RWPE2 (cell line): ENCODE results near the gene TMEM222.

Experiments used
- ATAC-seq: fragments of 200-7000 bp; cut with Tn5 transposase; 3 replicates; pipeline ENCODE4 v1.9.1; 2021; ENCODE audit warnings: low read depth
- DNase-seq: peaks from one replicate; pipeline ENCODE4 v3.0.0-alpha.2; 2020; ENCODE audit warnings: low spot score
- H3K27ac ChIP-seq: fragments of 450-650 bp; 2 replicates; pipeline ENCODE4 v1.5.1; 2017; ENCODE audit warnings: mild to moderate bottlenecking; ENCODE audit not compliant: poor library complexity, severe bottlenecking
- H3K27me3 ChIP-seq: fragments of 250-450 bp; sonication (Bioruptor Pico); 2 replicates; pipeline ENCODE4 v1.5.1; 2021; ENCODE audit warnings: mild to moderate bottlenecking, moderate library complexity; ENCODE audit not compliant: insufficient read depth, poor library complexity, severe bottlenecking
- H3K36me3 ChIP-seq: fragments of 250-450 bp; sonication (Bioruptor Pico); 2 replicates; pipeline ENCODE4 v1.5.1; 2020; ENCODE audit warnings: low read depth, mild to moderate bottlenecking, moderate library complexity
- H3K4me1 ChIP-seq: fragments of 250-450 bp; sonication (Bioruptor Pico); 2 replicates; pipeline ENCODE4 v1.5.1; 2021; ENCODE audit warnings: mild to moderate bottlenecking, moderate library complexity; ENCODE audit not compliant: insufficient read depth, poor library complexity, severe bottlenecking
- H3K4me3 ChIP-seq: fragments of 250-450 bp; sonication (Bioruptor Pico); 2 replicates; pipeline ENCODE4 v1.5.1; 2021; ENCODE audit warnings: mild to moderate bottlenecking, moderate library complexity; ENCODE audit not compliant: severe bottlenecking
- H3K9me3 ChIP-seq: fragments of 250-450 bp; sonication (Bioruptor Pico); 2 replicates; pipeline ENCODE4 v1.5.1; 2021; ENCODE audit warnings: mild to moderate bottlenecking, moderate library complexity; ENCODE audit not compliant: severe bottlenecking
- TF ChIP-seq, protein P1 (sequence below): fragments of 450-650 bp; IDR thresholded peaks from one replicate; pipeline ENCODE4 v1.5.1; 2017; ENCODE audit warnings: mild to moderate bottlenecking, moderate library complexity; ENCODE audit not compliant: poor library complexity, severe bottlenecking

Gene TMEM222

DNA sequence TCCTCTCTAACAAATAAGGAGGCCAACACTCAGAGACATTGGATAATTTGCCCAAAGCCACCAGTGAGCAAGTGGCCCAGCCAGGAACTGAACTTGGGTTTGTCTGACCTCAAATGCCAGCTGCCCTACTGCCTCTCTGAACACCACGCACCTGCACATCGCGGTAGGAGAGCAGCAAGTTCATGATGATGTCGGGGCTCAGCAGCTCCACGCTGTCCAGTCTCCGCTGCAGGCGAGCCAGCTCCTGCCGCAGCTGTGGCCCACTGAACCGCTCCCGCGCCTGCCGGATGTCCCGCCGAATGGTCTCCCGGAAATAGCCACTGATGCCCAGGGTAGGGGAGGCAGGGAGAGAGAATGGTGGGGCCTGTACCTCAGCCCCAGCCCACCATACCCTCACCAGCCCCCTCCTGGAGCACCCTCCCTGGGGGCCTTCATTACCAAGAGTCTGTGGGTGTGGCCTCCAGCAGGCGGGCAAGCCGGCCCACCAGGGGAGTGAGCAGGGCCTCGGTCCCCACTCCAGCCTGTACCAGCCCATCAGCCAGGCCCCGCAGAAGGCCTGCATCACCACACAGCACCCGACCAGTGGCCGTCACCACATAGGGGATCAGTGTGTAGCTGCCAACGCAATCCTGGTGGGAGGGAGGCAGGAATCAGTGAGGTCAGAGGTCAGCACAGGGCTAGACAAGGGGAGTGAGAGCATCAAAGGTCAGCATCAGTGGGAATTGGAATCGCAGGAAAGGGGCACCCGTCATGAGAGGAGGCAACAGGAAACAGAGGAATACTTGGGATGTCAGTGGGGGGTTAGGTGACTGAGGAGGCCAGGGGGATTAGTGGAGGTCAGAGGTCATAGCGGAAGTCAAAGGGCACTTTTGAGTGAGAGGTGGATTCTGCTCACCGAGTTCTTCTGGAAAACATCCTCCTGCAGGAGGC lies 42.1 kb downstream of the TMEM222 start:
- H3K27me3 ChIP-seq = no peaks in the 10 kb centered on the region
- DNase-seq (no peak), ATAC-seq (no peak)
- TF ChIP-seq, protein P1, sequence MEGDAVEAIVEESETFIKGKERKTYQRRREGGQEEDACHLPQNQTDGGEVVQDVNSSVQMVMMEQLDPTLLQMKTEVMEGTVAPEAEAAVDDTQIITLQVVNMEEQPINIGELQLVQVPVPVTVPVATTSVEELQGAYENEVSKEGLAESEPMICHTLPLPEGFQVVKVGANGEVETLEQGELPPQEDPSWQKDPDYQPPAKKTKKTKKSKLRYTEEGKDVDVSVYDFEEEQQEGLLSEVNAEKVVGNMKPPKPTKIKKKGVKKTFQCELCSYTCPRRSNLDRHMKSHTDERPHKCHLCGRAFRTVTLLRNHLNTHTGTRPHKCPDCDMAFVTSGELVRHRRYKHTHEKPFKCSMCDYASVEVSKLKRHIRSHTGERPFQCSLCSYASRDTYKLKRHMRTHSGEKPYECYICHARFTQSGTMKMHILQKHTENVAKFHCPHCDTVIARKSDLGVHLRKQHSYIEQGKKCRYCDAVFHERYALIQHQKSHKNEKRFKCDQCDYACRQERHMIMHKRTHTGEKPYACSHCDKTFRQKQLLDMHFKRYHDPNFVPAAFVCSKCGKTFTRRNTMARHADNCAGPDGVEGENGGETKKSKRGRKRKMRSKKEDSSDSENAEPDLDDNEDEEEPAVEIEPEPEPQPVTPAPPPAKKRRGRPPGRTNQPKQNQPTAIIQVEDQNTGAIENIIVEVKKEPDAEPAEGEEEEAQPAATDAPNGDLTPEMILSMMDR = no peak
- H3K9me3 ChIP-seq = no peaks in the 10 kb centered on the region
- no peak overlapping the region for H3K4me3 ChIP-seq
- peaks cover 24% of the 10 kb centered on the region for H3K36me3 ChIP-seq
- peak overlapping the region; percentile 91 for H3K27ac ChIP-seq
- H3K4me1 ChIP-seq = peaks cover 6% of the 10 kb centered on the region

DNA sequence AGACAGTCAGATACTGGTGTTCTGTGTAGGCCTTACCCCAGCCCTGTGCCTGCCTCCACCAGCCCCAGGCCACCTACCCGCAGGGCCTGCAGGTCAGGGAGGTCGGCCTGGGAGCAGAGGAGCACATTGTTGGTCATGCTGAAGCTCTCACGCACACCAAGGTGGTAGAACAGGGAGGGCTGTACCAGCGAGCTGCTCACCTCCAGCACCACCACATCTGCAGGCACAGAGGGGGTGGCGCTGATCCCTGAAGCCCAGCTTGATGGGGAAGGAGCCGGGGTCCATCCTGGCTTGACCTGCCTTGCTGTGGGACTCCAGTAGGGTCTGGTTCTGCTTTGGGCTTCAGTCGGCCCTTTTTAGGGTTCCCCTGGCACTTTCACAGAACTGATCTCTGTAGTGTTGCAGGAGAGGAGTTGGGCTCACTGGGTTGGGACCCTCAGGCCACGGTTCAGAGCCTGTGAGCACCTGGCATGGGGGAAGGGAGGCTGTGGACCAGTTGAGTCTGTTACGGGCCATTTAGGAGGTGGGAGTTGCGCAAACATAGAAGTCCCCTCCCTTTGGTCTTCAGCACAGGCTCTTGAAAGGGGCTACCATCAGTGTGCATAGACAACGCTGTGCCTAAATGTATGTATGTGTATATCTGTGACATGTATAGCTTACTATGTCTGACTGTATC lies 42.9 kb downstream of the TMEM222 start:
- H3K27me3 ChIP-seq = no peaks in the 10 kb centered on the region
- TF ChIP-seq, protein P1 = no peak
- H3K9me3 ChIP-seq = no peaks in the 10 kb centered on the region
- peaks cover 24% of the 10 kb centered on the region for H3K36me3 ChIP-seq
- no peak for ATAC-seq
- peaks cover 6% of the 10 kb centered on the region for H3K4me1 ChIP-seq
- peak overlapping the region; percentile 91 for H3K27ac ChIP-seq
- H3K4me3 ChIP-seq = peak overlapping the region; percentile 82
- DNase-seq = no peak

DNA sequence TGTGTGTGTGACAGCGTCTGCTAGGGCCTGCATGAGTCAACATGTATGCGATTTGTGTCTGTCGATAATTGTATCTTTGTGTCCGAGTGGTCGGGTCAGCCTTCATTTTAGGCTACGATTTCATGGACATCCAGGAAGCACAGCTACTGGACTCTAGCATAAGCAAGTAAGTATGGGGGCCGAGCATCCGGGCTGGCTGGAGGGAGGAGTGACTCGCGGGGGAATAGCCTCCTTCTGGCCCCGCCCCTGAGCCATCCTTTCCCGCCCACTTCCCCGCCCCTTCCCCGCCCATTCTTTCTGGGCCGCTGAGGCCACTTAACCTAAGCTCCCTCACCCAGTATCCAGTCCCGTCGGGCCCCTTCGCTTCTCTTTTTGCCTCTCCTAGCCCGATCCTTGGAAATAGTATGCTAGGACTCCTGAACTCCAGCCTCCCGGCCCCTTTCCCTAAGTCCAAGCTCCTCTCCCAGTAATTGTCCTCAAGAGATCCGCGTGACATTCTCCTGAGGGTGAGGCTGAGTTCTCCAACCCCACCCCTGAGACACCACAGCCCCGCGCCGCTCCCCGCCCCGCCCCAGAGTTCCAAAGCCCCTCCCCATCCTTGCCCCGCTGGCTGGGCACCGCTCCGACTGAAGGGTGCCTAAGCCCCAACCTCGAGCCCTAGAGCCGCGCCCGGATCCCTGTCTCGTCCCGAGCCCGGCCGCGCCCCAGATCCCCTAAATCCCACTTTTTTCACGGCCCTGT lies 43.6 kb downstream of the TMEM222 start:
- DNase-seq (peak; percentile 90), ATAC-seq (peak; percentile 73)
- Histone ChIP-seq H3K27ac (peak overlapping the region; percentile 91), H3K27me3 (no peaks in the 10 kb centered on the region), H3K4me1 (peaks cover 6% of the 10 kb centered on the region), H3K36me3 (peaks cover 24% of the 10 kb centered on the region), H3K9me3 (no peaks in the 10 kb centered on the region), H3K4me3 (peak overlapping the region; percentile 82)
- TF ChIP-seq, protein P1 = no peak

DNA sequence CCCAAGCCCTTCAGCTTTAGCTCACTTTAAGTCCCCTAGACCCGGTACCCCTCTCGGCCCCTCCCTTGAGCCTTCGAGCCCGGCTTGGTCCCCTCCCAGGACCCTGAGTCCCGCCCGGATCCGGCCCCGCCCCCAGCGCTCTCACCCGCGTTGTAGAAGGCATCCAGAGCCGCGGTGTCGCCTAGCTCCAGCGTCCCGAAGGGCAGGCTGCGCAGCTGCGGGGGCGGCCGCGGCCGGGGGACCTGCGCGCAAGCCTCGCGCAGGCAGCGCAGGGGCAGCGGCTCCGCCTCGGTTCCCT lies 44.1 kb downstream of the TMEM222 start:
- Histone ChIP-seq H3K4me1 (peaks cover 6% of the 10 kb centered on the region), H3K27me3 (no peaks in the 10 kb centered on the region), H3K4me3 (peak overlapping the region; percentile 82), H3K36me3 (peaks cover 22% of the 10 kb centered on the region), H3K9me3 (no peaks in the 10 kb centered on the region), H3K27ac (peak overlapping the region; percentile 91)
- no peak for DNase-seq
- TF ChIP-seq, protein P1 = no peak
- peak; percentile 36 for ATAC-seq
